NCI-H1694 treated with DMSO at 0.1 percent for 48 hours (cell line): ENCODE measurements around the gene SLC24A3.

ENCODE experiments used
- DNase-seq: peaks from one replicate; lab custom pipeline; 2025; lab: John Stamatoyannopoulos, UW

The SLC24A3 gene

DNA sequence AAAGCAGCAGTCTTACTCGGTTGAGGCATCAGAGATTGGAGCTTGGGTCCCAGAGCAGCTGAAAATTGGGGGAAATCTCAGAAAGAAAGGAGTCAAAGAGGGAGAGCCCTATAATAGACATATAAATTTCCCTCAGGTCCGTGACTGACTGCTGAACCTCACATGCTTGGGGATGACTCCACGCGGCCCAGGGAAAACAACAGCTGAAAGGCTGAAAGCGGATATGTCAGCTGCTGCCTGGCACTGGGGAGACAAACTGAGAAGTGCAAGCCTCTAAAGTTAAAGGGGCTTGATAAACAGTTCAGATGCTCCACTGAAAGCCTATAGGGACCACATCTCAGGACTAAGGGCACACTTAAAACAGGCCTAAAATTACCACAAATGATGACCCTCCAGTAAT is 289.7 kb downstream of the SLC24A3 start:
- no peak for DNase-seq

DNA sequence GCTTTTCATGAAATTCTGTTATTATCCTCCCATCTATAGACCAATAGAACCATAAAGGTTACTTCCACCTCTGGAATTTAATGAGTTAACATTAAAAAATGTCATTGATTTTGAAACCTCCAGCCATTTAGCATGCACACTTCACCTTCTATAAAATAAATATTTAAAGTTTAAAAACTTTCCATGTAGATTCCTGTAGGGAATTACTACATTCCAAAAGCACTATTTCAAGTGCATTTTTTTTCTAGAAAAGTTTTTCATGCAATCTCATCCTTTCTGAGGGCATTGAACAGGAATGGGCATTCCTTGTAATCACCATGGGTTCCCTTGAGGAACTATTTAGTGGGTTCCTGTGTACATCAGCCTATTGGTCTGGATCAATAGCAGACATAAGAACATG is 291.8 kb downstream of the SLC24A3 start:
- no peak for DNase-seq

DNA sequence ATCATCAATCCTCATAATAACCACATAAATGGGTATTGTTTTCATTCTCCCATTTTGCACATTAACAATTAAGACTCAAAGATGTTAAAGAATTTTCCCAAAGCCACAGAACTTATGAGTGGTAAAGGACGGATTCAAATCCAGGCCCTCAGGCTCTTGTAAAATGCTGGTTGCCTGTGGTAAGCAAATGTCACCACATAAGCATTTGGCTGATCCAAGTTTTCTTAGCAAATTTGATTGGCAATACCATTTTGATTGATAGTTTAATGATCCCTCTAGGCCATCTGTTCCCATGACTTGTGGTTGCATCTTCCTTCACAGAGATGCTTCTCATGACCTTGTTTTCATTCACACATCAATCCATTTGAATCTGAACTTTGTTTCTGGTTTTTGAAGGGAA is 293.6 kb downstream of the SLC24A3 start:
- no peak for DNase-seq

DNA sequence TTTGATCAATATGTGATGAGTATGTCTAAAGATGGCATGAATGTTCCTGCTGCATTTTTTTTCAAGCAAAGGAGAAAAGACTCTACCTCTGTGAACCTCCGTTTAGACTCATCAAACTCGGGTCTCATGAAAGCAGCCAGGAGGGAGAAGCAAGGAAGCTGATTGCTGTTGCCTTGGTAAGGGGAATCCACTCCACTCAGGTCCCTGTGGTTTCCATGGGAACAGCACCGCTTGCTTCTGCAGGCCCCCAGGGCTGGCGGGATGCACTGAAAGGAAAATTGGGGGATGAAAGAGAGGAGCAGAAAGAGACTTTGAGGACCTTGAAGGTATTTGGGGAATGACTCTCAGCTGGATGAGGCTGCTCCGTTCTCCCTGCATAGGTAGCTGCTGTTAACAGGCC is 296.0 kb downstream of the SLC24A3 start:
- no peak for DNase-seq

DNA sequence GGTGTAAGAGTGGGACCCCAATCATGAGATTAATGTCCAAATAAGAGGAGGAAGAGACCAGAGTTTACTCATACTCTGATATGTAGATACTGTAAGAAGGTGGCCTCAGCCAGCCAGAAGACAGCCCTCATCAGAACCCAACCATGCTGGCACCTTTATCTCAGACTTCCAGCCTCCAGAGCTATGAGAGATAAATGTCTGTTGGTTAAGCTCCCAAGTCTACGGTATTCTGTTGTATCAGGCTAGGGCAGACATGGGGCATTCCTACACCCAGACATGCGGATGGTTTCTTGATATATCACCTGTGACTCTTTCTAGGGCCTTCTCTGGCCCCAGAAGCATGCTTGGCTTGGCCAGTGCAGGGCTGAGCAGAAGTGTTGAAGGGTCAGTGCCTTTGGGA is 298.2 kb downstream of the SLC24A3 start:
- DNase-seq: no peak

DNA sequence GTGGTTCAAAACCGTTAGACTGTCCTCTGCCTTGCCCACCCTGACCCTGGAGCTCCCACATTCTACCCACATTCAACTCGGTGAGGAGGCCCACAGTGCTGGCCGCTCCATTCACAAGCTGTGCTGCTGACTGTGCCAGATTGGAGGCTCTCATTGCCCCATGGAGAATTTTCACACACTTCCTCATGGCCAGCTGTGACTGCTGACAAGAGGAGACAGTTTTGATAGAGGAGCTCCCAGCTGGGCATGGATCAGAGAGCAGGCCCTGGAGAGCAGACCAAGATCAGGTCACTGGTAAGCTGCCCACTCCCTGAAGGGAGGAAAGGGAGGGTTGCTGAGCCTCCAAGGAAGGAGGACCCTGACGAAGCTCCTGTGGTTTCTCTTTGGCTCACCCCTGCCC is 299.5 kb downstream of the SLC24A3 start:
- no peak for DNase-seq

DNA sequence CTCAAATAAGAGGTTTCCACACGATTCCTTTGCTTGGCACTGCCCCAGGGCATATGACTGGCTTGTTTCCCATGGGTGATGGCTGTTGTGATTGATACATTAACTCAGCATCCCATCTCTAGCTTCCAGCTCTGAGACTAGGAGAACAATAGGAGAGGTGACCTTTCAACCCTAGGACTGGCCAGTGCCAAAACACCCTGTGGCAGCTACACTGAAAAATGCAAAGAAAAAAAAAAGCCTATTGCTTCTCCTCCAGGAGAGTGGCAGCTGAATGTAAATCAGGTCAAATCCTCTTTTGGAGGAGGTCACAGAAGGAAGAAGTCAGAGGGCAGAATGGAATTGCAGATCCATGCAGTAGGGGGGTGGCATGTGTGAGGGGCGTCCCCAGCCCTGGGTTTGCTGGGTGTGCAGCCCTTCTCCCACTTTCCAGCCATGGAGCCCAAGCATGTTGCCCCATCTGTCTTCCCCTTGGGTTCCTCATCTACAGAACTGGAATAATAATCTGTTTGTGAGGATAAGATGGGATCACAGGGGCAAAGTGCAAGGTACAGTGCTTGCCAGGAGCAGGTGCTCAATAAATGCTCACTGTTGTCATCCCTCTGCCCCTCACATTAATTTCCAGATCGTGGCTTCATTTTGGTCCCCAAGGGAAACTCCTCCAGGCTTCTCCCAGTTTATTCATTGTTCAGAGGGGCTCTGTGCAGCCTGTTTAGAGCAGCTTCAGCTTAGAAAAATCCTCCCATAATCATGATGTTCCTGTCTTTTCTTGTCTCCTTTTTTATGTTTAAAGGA is 300.6 kb downstream of the SLC24A3 start:
- no peak for DNase-seq

DNA sequence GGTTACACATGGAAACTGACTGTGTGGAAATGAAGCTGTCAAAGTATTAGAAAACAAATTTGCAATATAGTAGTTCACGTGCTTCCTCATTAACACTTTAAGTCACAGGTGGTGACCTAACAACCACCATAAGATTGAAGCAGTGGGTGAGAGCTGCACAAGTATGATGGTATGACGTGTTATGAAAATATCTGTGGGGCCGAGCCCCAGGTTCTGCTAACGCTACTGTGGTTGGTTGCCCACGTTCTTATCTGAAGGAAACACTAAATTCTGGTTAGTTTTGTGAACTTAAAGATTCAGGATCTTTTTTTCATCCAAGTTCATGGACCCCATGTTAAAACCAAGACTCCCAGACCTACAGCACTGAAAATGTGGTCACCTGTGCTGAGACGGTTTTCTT is 302.6 kb downstream of the SLC24A3 start:
- DNase-seq: no peak

DNA sequence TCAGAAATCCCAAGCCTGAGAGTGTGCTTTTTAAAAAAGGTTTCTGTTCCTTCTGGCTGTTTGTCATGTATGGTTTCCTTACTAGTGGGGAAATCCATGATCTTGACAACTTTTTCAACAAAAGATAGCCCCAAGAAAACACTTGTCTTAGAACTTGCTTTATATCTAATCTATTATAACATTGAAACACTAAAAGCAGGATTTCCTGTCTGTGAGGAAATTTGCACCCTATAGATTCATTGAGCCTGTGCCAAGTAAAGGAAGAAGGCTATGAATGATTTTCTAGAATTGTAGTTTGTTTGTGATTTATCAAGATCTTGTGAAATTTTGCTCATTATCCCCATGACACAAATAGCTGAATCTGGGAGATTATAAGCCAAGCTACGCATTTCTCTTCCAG is 307.0 kb downstream of the SLC24A3 start:
- no peak for DNase-seq

DNA sequence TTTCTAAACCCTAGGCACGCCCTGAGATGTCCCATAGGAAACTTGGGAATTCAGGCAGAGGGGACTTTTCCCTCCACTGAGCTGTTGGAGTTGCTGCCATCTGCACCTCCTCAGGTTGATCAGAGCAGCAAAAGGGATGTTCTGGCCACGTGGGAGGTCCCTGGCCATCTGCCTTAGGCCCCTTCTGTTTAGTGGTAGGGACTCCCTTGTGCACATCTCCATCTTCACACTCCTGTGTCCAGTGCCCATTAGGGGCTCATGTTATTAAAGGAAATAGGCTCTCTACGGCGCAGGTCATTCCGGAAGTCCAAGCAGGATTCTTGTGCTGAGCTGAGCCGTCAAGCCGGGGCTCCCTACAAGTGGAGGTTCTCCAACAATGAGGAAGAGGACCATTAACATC is 307.8 kb downstream of the SLC24A3 start:
- no peak for DNase-seq

DNA sequence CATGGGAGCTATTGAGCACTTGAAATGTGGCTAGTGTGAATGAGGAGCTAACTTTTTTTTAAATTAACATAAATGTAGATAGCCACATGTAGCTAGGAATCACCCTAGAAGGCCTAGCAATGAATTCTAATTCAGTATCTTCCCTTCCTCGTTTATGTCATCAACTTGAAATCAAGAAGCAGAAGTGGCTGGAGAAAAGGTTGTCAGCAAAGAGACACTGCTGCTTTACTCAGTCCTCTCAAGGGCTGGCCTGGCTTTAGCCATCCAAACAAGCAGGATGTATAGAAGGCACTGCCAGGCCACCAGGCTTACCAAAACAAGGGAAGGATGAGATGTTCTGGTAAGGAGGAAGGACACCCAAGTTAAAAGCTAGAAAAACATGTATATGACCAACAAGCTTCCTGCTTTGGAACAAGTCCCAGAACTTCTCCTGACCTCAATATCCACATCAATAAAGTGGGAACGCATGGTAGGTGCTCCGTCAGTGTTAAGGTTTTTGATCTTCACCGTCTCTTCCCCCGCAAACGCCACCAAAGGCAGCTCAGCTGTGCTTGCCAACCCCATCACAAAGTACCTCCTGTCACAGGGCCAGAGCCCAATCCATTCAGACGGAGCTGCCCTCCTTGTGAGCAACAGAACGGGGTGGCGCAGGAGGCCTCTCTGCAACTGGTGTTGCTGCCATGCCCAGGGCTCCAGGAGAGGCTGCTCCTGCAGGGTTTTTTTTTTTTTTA is 309.8 kb downstream of the SLC24A3 start:
- no peak for DNase-seq

DNA sequence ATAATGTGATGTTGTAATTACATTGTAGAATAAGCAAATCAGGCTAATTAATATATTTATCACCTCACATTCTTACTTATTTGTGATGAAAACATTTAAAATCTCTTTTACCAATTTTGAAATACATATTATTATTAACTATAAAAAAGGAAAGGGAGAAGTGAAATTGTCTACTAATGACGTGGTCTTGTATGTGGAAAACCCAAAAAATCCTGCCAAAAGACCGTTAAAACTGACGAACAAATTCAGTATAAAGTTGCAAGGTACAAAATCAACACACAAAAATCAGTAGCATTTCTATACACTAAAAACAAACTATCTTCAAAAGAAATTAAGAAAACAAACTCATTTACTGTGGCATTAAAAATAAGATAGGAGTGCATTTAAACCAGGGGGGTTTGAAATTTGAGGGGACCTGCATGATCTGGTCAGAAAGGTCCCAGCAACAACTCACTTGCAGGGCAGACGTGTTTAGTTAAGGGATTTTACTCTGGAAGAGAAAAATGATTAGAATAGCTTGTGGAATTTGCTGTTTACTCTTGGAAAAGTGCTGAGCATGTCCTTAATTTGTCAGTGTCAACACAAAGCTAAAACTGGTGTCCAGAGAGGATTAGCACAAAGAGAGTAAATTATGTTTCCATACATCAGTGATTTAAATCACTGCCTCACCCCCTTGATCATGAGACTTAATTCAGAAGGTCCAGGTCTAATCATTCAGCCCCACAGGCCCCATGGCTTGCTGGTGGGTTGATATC is 310.6 kb downstream of the SLC24A3 start:
- DNase-seq: no peak

DNA sequence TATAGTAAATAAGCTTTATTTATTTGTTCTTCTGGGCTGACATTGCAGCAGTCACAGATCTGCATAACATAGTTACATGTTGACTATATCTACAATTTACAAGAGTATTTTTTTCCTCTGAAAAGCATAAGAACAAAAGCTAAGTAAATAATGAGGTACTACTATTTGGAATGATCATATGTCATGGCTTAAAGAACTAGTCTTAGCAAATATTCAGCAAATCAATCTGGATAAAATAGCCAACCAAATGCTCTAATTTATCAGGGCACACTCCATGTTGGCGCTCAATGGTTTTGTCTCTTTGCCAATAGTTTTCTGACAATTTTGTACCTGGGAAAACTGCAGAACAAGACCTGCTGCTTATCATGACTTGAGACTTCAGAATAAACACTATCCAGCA is 312.2 kb downstream of the SLC24A3 start:
- DNase-seq: no peak

DNA sequence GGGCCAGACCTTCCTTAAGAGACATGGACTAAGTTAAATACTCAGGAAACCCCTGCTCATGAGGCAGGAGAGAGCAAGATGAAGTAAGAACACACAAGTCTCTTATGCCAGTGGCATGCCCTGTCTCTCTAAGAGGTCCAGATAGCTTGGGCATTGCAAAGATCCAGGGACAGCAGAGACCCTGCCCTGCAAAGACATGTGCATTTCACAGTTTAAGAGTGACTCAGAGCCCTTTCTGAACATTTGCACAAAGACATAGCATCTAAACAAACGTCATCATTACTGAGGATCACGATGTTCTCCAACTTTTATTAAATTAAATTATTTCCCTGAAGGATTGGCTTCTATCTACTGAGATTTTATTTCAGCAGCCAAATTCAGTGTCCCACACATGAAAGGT is 315.1 kb downstream of the SLC24A3 start:
- no peak for DNase-seq

DNA sequence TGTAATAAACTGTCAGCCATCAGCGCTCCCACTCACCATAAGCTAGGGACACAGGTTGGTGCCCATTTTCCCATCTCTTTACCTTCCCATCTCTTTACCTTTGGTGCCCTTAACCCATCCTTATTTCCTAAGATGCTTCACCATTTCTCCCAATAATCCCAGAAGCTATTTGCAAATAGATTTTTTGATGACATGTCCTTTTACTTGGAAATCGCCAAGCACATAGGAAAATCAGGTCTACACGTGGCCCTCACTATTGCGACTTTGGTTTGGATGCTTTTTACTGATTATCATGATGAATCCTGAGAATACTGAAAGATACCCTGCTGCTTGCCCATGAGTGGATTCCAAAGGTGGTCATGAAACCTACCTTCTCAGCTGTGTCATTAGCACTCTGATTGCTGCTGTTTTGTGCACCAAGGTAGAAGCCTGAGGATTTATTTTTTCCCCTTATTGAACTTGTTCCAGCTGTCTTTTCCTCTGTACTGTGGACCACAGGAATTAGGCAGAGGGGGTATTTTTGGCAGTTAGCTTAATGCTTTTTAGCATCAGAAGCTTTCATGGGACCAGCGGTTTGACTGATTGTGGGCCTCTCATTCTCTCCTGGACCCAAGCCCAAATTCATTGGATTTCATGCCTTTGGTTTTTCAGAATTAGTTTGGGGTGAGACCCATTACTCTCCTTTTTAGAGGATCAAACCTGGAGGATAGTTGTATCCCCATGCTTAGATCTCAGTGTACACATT is 316.0 kb downstream of the SLC24A3 start:
- no peak for DNase-seq

DNA sequence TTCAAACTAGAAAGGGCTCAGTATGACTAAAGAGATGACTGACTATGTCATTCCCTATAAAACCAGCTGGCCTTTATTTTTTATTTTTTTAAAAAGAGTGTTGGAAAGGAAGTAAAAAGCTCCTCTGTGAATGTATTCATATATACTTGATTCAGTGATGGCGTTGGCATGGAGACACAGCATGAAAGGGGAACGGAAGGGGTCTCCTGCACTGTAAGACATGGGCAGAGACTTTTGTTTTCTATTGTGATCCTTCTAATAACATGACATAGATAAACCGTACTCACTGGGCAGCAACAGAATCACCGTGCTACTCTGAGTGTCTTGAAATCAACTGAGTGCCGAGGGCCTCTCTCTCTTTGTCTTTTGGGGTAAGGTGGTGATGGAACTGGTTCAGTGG is 317.6 kb downstream of the SLC24A3 start:
- DNase-seq: no peak

DNA sequence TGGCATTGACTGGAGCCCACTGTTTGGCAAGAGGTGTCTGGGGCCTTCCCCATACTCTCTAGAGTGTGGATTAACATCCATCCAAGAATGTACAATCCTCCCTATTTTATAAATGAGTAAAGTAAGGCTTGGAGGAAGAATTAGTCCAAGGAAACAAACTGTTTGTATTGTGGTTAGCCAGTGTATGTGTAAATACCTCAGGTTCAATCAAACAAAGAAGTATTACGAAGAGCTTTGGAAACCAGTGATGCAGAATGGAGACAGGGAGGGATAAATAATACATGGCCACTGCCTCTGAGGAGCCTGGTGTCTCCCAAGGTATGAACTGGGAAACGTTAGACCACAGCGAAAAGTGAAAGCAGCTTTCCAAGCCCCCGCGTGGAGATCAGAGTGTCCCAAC is 319.0 kb downstream of the SLC24A3 start:
- no peak for DNase-seq

DNA sequence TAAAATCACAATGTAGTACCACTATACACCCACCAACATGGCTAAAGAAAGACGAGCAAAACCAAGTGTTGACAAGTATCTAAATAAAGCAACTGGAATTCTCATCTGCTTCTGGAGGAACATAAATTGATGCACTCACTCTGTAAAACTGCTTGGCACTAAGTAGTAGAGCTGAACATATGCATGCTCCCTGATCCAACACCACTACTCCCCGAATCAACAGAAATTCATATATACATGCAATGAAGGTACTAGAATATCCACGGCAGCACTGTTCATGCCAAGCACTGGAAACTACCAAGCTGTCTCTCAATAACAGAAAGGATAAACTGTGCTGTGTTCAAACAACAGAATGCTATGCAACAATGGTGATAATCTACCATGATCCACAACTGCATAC is 326.1 kb downstream of the SLC24A3 start:
- DNase-seq: no peak

DNA sequence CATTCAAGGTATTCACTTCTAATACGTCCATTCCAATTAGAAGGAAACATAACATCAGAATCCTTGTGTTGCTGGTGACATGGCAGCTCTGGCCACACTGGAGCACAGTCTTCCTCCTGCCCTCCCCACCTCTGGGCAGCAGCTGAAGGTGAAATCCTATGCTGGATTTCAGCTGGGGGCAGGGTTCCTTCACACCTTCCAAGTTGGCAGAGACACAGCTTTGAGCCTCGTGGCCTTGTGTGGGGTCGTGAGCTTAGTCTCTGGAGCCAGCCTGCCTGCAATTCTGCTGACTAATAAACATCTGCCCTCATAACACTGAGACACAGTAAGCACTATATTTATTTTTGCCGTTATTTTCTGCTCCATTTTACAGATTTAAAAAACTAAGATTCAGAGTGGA is 326.7 kb downstream of the SLC24A3 start:
- no peak for DNase-seq

DNA sequence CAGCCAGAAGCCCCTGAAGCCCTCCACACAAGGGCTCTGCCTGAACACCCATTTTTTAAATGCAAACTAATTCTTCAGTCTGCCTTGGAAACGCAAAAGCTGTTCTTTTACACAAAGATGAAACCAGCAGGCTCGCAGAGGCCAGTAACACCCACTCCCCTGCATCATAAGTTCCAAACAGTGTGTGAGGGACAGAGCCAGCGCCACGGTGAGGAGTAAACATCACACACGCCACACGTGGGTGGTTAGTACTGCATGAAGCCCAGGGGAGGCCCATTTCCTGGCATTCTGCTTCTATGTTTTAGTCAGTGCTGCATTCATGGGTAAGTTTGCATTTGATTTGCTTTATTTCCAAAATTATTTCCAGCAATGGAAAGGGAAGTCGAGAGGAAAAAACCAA is 327.9 kb downstream of the SLC24A3 start:
- no peak for DNase-seq

DNA sequence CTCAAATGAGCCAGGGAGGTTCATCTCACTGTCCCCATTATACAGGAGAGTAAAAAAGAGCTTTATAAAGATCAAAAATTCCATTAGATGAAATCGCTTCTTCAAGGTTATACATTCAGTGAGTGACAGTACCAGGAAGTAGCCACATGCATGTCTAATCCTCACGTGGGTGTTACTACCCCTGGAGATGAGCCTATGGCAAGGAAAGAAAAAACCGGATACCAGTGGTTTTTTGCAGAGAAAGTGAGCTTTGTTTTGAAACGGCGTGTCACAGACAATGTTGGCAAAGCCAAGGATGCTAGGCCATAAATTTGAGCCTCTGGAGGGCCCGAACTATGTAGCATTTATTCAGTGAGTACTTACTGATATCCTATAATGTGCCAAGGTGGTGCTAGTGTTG is 330.7 kb downstream of the SLC24A3 start:
- DNase-seq: no peak

DNA sequence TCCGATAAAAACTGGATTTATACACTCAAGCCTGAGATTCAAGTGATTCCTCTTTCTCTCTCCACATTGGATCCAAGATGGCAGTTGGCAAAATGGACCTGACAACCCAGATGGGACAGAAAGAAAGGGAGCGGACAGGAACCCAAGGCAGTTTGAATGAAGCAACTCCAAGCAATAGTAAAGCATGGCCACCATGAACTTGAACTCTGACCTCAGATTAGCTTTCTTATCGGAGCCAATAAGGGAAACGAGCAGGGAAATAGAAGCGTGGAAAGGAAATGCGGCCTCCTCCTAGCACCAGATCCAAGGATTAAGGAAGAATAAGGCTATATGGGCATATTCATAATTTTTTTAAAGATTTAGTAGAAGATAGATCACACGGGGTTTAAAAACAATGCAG is 332.2 kb downstream of the SLC24A3 start:
- DNase-seq: no peak
